A172 (cell line): ENCODE measurements around the gene E2F4. TPM values are rescaled to one million over a fixed set of nuclear protein-coding genes. Genes with fewer than 3 reads are reported as not detected.
A peak's percentile ranks its signal among the peaks of the same experiment; 100 is the strongest.

Experiments
- DNase-seq: peaks from one replicate; pipeline ENCODE4 v3.0.0-alpha.2; 2015; ENCODE audit warnings: low spot score
- total RNA-seq: library from RNA; depleted of rRNA; stranded (reverse); fragments of >200 nt; shearing (Covaris generic); gene quantifications from 2 replicates; pipeline ENCODE4 v1.2.3, GENCODE V29; 2014

E2F4 gene
- total RNA-seq, 1 experiment from 2014 or later = 115 TPM

GRCh38 chr16:67173808-67174705, 17.9 kb upstream of the E2F4 start:
- peak; percentile 47 for DNase-seq

- DNase-seq = no peak
These were observed 17.2 kb upstream of the E2F4 start for GRCh38 chr16:67174706-67175231.

- DNase-seq = no peak
These were observed 15.3 kb upstream of the E2F4 start for GRCh38 chr16:67176662-67177061.

GRCh38 chr16:67177743-67178699, 13.9 kb upstream of the E2F4 start:
- DNase-seq = no peak

GRCh38 chr16:67179421-67180080, 12.4 kb upstream of the E2F4 start:
- no peak for DNase-seq

GRCh38 chr16:67180166-67180565, 11.8 kb upstream of the E2F4 start:
- DNase-seq = no peak

- peak; percentile 92 for DNase-seq
These were observed 10.6 kb upstream of the E2F4 start for GRCh38 chr16:67181346-67181745.

GRCh38 chr16:67182288-67182687, 9.7 kb upstream of the E2F4 start:
- no peak for DNase-seq

- DNase-seq = no peak
These were observed 8.7 kb upstream of the E2F4 start for GRCh38 chr16:67183284-67183626.

GRCh38 chr16:67183627-67184452, 8.1 kb upstream of the E2F4 start, which contains the start of gene MATCAP1:
TSS of gene MATCAP1 (minus strand) at chr16:67183963. CDS start at chr16:67180610, 3,353 bp downstream.
- DNase-seq = peak; percentile 99

GRCh38 chr16:67184453-67184994, 7.4 kb upstream of the E2F4 start:
- DNase-seq = no peak

GRCh38 chr16:67184995-67185650, 6.8 kb upstream of the E2F4 start:
- peak; percentile 84 for DNase-seq

- no peak for DNase-seq
These were observed 6.3 kb upstream of the E2F4 start for GRCh38 chr16:67185651-67186134.

- peak; percentile 80 for DNase-seq
These were observed 5.4 kb upstream of the E2F4 start for GRCh38 chr16:67186550-67186950.

GRCh38 chr16:67187175-67187890, 4.6 kb upstream of the E2F4 start:
- no peak for DNase-seq

- no peak for DNase-seq
These were observed 3.6 kb upstream of the E2F4 start for GRCh38 chr16:67188323-67188722.

GRCh38 chr16:67188798-67189197, 3.2 kb upstream of the E2F4 start:
- no peak for DNase-seq

GRCh38 chr16:67190041-67190440, 1.9 kb upstream of the E2F4 start, which contains the start of gene EXOC3L1:
TSS of gene EXOC3L1 (minus strand) at chr16:67190136. CDS start at chr16:67189676, 460 bp downstream.
- DNase-seq = no peak
